Measurements from ENCODE around the gene PUM1.

DNA sequence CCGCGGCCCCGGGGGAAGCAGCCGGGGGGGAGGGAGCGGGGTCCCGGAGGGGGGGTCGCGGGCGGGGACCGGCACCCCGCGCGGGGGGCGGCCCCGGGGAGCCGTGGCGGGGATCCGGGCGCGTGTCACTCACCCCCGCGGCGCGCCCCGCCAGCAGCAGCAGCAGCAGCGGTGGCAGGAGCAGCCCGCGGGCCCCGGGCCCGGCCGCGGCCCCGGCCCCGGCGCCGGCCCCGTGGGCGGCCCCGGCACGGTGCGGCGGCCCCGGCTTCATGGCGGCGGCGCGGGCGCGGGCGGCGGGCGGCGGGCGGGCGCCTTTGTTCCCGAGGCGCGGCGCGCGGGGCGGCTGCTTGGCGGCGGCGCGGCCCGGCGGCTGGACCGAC is 157.2 kb downstream of the PUM1 start:
- TF ChIP-seq, protein P1, sequence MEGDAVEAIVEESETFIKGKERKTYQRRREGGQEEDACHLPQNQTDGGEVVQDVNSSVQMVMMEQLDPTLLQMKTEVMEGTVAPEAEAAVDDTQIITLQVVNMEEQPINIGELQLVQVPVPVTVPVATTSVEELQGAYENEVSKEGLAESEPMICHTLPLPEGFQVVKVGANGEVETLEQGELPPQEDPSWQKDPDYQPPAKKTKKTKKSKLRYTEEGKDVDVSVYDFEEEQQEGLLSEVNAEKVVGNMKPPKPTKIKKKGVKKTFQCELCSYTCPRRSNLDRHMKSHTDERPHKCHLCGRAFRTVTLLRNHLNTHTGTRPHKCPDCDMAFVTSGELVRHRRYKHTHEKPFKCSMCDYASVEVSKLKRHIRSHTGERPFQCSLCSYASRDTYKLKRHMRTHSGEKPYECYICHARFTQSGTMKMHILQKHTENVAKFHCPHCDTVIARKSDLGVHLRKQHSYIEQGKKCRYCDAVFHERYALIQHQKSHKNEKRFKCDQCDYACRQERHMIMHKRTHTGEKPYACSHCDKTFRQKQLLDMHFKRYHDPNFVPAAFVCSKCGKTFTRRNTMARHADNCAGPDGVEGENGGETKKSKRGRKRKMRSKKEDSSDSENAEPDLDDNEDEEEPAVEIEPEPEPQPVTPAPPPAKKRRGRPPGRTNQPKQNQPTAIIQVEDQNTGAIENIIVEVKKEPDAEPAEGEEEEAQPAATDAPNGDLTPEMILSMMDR (IDR thresholded peaks at IDR 0.05): no peak
- no peak for TF ChIP-seq POLR2A (IDR thresholded peaks at IDR 0.05)

Measured in thyroid gland (tissue), 4 donors.